Tibial nerve (tissue), 4 donors: Measurements from ENCODE around the gene XPO4. TPM values are rescaled to one million over a fixed set of nuclear protein-coding genes. Genes with fewer than 3 reads are reported as not detected.

ENCODE experiments used
- DNase-seq, 2 donors: peaks; one replicate each; pipeline ENCODE4 v3.0.0-alpha.2; 2019; ENCODE audit warnings: low spot score in 2 of 2
- H3K27ac ChIP-seq, 4 donors: fragments of 200-600 bp; sonication (generic) in 3 of 4; one replicate each; pipeline ENCODE4 v1.5.1; 2017 to 2019; ENCODE audit warnings: mild to moderate bottlenecking in 1 of 4
- H3K27me3 ChIP-seq, 2 donors: fragments of 200-600 bp; sonication (generic) in 1 of 2; one replicate each; pipeline versions ENCODE4 v1.5.1 to v1.6.0; 2017 to 2019
- H3K36me3 ChIP-seq, 3 donors: fragments of 200-600 bp; sonication (generic); one replicate each; pipeline ENCODE4 v1.5.1; 2018 to 2019
- H3K4me1 ChIP-seq, 4 donors: fragments of 200-600 bp; sonication (generic) in 3 of 4; one replicate each; pipeline ENCODE4 v1.5.1; 2017 to 2019
- H3K4me3 ChIP-seq, 4 donors: fragments of 200-600 bp; sonication (generic) in 3 of 4; one replicate each; pipeline ENCODE4 v1.5.1; 2017 to 2019; ENCODE audit warnings: mild to moderate bottlenecking in 1 of 4, moderate library complexity in 1 of 4
- H3K9me3 ChIP-seq, 4 donors: fragments of 200-600 bp; sonication (generic) in 3 of 4; one replicate each; pipeline ENCODE4 v1.5.1; 2017 to 2019
- CTCF ChIP-seq, 5 experiments: fragments of 200-600 bp in 3 of 5; fragments of 450-650 bp in 2 of 5; sonication (generic) in 3 of 5; IDR thresholded peaks; one replicate each; pipeline ENCODE4 v1.5.1; 2016 to 2019; ENCODE audit warnings: antibody characterized with exemption in 5 of 5, mild to moderate bottlenecking in 3 of 5, moderate library complexity in 2 of 5
- EP300 ChIP-seq, 2 donors: sonication (generic); formaldehyde crosslinking; IDR thresholded peaks; one replicate each; pipeline ENCODE4 v1.6.1; 2017; ENCODE audit warnings: antibody characterized with exemption in 2 of 2, mild to moderate bottlenecking in 1 of 2
- POLR2A ChIP-seq, 2 donors: fragments of 450-650 bp; IDR thresholded peaks; one replicate each; pipeline ENCODE4 v1.6.1; 2017; ENCODE audit warnings: antibody characterized with exemption in 2 of 2, mild to moderate bottlenecking in 2 of 2, moderate library complexity in 2 of 2
- WGBS, 2 donors: methylation state at CpG; one replicate each; pipeline ENCODE4 v1.1.5; 2018; 5-methylcytosine and 5-hydroxymethylcytosine counted together
- total RNA-seq, 4 donors: library from RNA; depleted of rRNA; stranded (reverse); fragments of >200 nt; gene quantifications; one replicate each; pipeline ENCODE4 v1.1.0, GENCODE V29; 2016

XPO4 gene
- total RNA-seq, 4 donors from 2014 or later: 15.3 to 28.8 (median 19.4) TPM

- Histone ChIP-seq H3K27me3 (no peaks in the 10 kb centered on the region), H3K4me1 (peaks cover 0 to 7% (median 0%) of the 10 kb centered on the region in 4 donors), H3K27ac (no peak overlapping the region), H3K36me3 (peaks cover 0 to 49% (median 0%) of the 10 kb centered on the region in 3 donors), H3K9me3 (no peaks in the 10 kb centered on the region), H3K4me3 (no peak overlapping the region)
- no peak for DNase-seq
- WGBS, 2 donors: 89 to 93% methylated on average over 7 of the region's 7 CpGs
- TF ChIP-seq EP300 (IDR thresholded peaks at IDR 0.05) (no peak), POLR2A (IDR thresholded peaks at IDR 0.05) (no peak), CTCF (IDR thresholded peaks at IDR 0.05) (no peak)
Measured at GRCh38 chr13:20833900-20834679, 68.5 kb downstream of the XPO4 start.

- DNase-seq: no peak
- WGBS, 2 donors: 88 to 91% methylated on average over 3 of the region's 3 CpGs
- peaks cover 0 to 38% (median 0%) of the 10 kb centered on the region in 3 donors for H3K36me3 ChIP-seq
- no peak for TF ChIP-seq CTCF (IDR thresholded peaks at IDR 0.05)
- TF ChIP-seq POLR2A (IDR thresholded peaks at IDR 0.05): no peak
- TF ChIP-seq EP300 (IDR thresholded peaks at IDR 0.05): no peak
- H3K27me3 ChIP-seq: no peaks in the 10 kb centered on the region
- no peak overlapping the region for H3K4me3 ChIP-seq
- peaks cover 0 to 16% (median 4%) of the 10 kb centered on the region in 4 donors for H3K4me1 ChIP-seq
- H3K9me3 ChIP-seq: no peaks in the 10 kb centered on the region
- H3K27ac ChIP-seq: no peak overlapping the region
Measured at GRCh38 chr13:20832861-20833260, 69.7 kb downstream of the XPO4 start.

GRCh38 chr13:20831933-20832332 lies 70.6 kb downstream of the XPO4 start:
- H3K36me3 ChIP-seq: peaks cover 0 to 29% (median 0%) of the 10 kb centered on the region in 3 donors
- TF ChIP-seq EP300 (IDR thresholded peaks at IDR 0.05): no peak
- 93 to 94% methylated on average over 3 of the region's 3 CpGs for WGBS, 2 donors
- H3K27ac ChIP-seq: no peak overlapping the region
- no peak overlapping the region for H3K4me3 ChIP-seq
- peaks cover 0 to 16% (median 4%) of the 10 kb centered on the region in 4 donors for H3K4me1 ChIP-seq
- H3K9me3 ChIP-seq: no peaks in the 10 kb centered on the region
- no peak for DNase-seq
- no peaks in the 10 kb centered on the region for H3K27me3 ChIP-seq

- H3K9me3 ChIP-seq: no peaks in the 10 kb centered on the region
- H3K36me3 ChIP-seq: peaks cover 0 to 23% (median 0%) of the 10 kb centered on the region in 3 donors
- no peak for DNase-seq
- 49 to 52% methylated on average over 2 of the region's 2 CpGs for WGBS, 2 donors
- H3K27ac ChIP-seq: no peak overlapping the region
- no peak overlapping the region for H3K4me3 ChIP-seq
- TF ChIP-seq CTCF (IDR thresholded peaks at IDR 0.05): no peak
- TF ChIP-seq EP300 (IDR thresholded peaks at IDR 0.05): no peak
- TF ChIP-seq POLR2A (IDR thresholded peaks at IDR 0.05): no peak
- H3K4me1 ChIP-seq: peaks cover 0 to 16% (median 4%) of the 10 kb centered on the region in 4 donors
- H3K27me3 ChIP-seq: no peaks in the 10 kb centered on the region
Measured at GRCh38 chr13:20831254-20831653, 71.3 kb downstream of the XPO4 start.

GRCh38 chr13:20828539-20829364 lies 73.8 kb downstream of the XPO4 start:
- H3K4me1 ChIP-seq: peaks cover 0 to 16% (median 4%) of the 10 kb centered on the region in 4 donors
- peak overlapping the region in 2 of 4 donors; percentile 15 to 42 for H3K27ac ChIP-seq
- H3K36me3 ChIP-seq: peaks cover 0 to 5% (median 0%) of the 10 kb centered on the region in 3 donors
- peak overlapping the region in 1 of 4 donors; percentile 28 for H3K4me3 ChIP-seq
- no peak for TF ChIP-seq POLR2A (IDR thresholded peaks at IDR 0.05)
- TF ChIP-seq CTCF (IDR thresholded peaks at IDR 0.05): peak; percentile 62 to 86 (median 80)
- WGBS, 2 donors: 15 to 17% methylated on average over 5 of the region's 5 CpGs
- no peaks in the 10 kb centered on the region for H3K27me3 ChIP-seq
- H3K9me3 ChIP-seq: no peaks in the 10 kb centered on the region
- peak in 1 of 2 donors; percentile 70 for DNase-seq
